GM12878 (cell line): ENCODE results near the gene CFB.

Experiments used
- CTCF ChIP-seq, 3 experiments: IDR thresholded peaks in 2 of 3; conservative IDR thresholded peaks in 1 of 3; 2 replicates each; pipeline ENCODE4 v1.5.1; 2011; ENCODE audit warnings: low read depth in 3 of 3, low read length in 3 of 3, mild to moderate bottlenecking in 3 of 3, control low read depth in 2 of 3, moderate library complexity in 2 of 3, inconsistent platforms in 1 of 3, mixed read lengths in 1 of 3; ENCODE audit not compliant: control insufficient read depth in 2 of 3, insufficient read depth in 1 of 3; ENCODE audit errors: extremely low read depth in 1 of 3
- ZNF384 ChIP-seq: IDR thresholded peaks from 2 replicates; pipeline ENCODE4 v1.6.1; 2012; ENCODE audit warnings: low read depth, mild to moderate bottlenecking, low read length, improper control_type of control experiment, borderline replicate concordance

- TF ChIP-seq CTCF (IDR thresholded peaks at IDR 0.05 in 2 of 3, conservative IDR thresholded peaks at IDR 0.05 in 1 of 3; ENCODE audit: control insufficient read depth in 2 of 3, extremely low read depth in 1 of 3, insufficient read depth in 1 of 3, low read depth in 3 of 3, low read length in 3 of 3) (no peak), ZNF384 (no peak)
Observed at GRCh38 chr6:31949926-31950548, 4.1 kb downstream of the CFB start.
